ENCODE results near the gene FMN1. TPM values are rescaled to one million over a fixed set of nuclear protein-coding genes. Genes with fewer than 3 reads are reported as not detected.
A peak's percentile ranks its signal among the peaks of the same experiment; 100 is the strongest.

FMN1 gene
- total and polyA plus RNA-seq, 2 of the 8 experiments (the other 6 are each of a cell fraction or from before 2014, with no cell fraction given) = 0.27 to 3.7 TPM

- TF ChIP-seq SP2 (IDR thresholded peaks at IDR 0.05; ENCODE audit: low read length) = no peak
- TF ChIP-seq KDM1A (IDR thresholded peaks at IDR 0.05; ENCODE audit: borderline replicate concordance, low read length) = peak; percentile 91; the same call in 1 of the 2 replicates
- peak; percentile 100 for TF ChIP-seq HDAC2 (IDR thresholded peaks at IDR 0.05; ENCODE audit: borderline replicate concordance in 1 of 2, low read depth in 2 of 2, low read length in 2 of 2)
- peak in 1 of 2 experiments; percentile 90; a peak in 1 of 3 replicates for TF ChIP-seq EP300 (IDR thresholded peaks at IDR 0.05; ENCODE audit: borderline replicate concordance in 1 of 2, low read depth in 2 of 2, low read length in 2 of 2)
- peak; percentile 51 for TF ChIP-seq TEAD4 (IDR thresholded peaks at IDR 0.05; ENCODE audit: low read depth, low read length)
- no peak for TF ChIP-seq BRCA1 (IDR thresholded peaks at IDR 0.05; ENCODE audit: low read depth, low read length)
- TF ChIP-seq SP1 (IDR thresholded peaks at IDR 0.05; ENCODE audit: low read depth, low read length) = peak; percentile 77; the same call in 1 of the 2 replicates
- TF ChIP-seq ASH2L (IDR thresholded peaks at IDR 0.05; ENCODE audit: low read length) = no peak
- no peak for TF ChIP-seq KDM4A (IDR thresholded peaks at IDR 0.05; ENCODE audit: low read depth, low read length, severe bottlenecking)
- TF ChIP-seq YY1 (IDR thresholded peaks at IDR 0.05; ENCODE audit: low read depth, low read length) = 0 out of 2 replicates have a peak, but pooled peaks have one; percentile 49
- TF ChIP-seq CBX5 (IDR thresholded peaks at IDR 0.05; ENCODE audit: low read depth, low read length) = no peak
- TF ChIP-seq RAD21 (IDR thresholded peaks at IDR 0.05 in 1 of 2, conservative IDR thresholded peaks at IDR 0.05 in 1 of 2; ENCODE audit: low read depth in 2 of 2, low read length in 2 of 2) = peak in 1 of 2 experiments; percentile 6; a peak in 1 of 4 replicates
- no peak for TF ChIP-seq SP4 (IDR thresholded peaks at IDR 0.05; ENCODE audit: low read length)
- peak; percentile 86 for TF ChIP-seq HDAC6 (IDR thresholded peaks at IDR 0.05; ENCODE audit: low read depth, low read length)
- TF ChIP-seq TCF12 (IDR thresholded peaks at IDR 0.05; ENCODE audit: low read depth, low read length) = 0 out of 2 replicates have a peak, but pooled peaks have one; percentile 64
- TF ChIP-seq POLR2A (IDR thresholded peaks at IDR 0.05; ENCODE audit: control extremely low read depth in 1 of 2, low read depth in 2 of 2, low read length in 2 of 2) = no peak
- peak; percentile 35; the same call in 1 of the 2 replicates for TF ChIP-seq RFX5 (IDR thresholded peaks at IDR 0.05; ENCODE audit: borderline replicate concordance, low read depth, low read length)
- TF ChIP-seq BACH1 (IDR thresholded peaks at IDR 0.05; ENCODE audit: low read length) = no peak
- TF ChIP-seq CHD1 (IDR thresholded peaks at IDR 0.05; ENCODE audit: low read depth, low read length) = no peak
- 0 out of 2 replicates have a peak, but pooled peaks have one; percentile 7 for TF ChIP-seq POU5F1 (IDR thresholded peaks at IDR 0.05; ENCODE audit: low read depth, low read length)
- 0 out of 2 replicates have a peak, but pooled peaks have one; percentile 20 for TF ChIP-seq MAX (IDR thresholded peaks at IDR 0.05)
- TF ChIP-seq ATF3 (IDR thresholded peaks at IDR 0.05; ENCODE audit: insufficient read depth, low read depth, low read length) = no peak
- TF ChIP-seq EGR1 (IDR thresholded peaks at IDR 0.05; ENCODE audit: borderline replicate concordance, low read depth, low read length) = no peak; the same call in 1 of the 2 replicates
- TF ChIP-seq ZNF274 (IDR thresholded peaks at IDR 0.05; ENCODE audit: borderline replicate concordance, extremely low read depth, low read length) = no peak
Measured at GRCh38 chr15:32899126-32899596, 295.4 kb downstream of the FMN1 start (continued).
